Epithelial cell of proximal tubule (primary cell): Measurements from ENCODE around the gene NRG2. TPM values are rescaled to one million over a fixed set of nuclear protein-coding genes. Genes with fewer than 3 reads are reported as not detected.

Experiments
- DNase-seq: peaks from one replicate; pipeline ENCODE4 v3.0.0-alpha.2; 2011; ENCODE audit warnings: low read depth
- H3K4me3 ChIP-seq: 2 replicates; pipeline ENCODE4 v1.5.1; 2011; ENCODE audit warnings: low read depth, mild to moderate bottlenecking, low read length
- CTCF ChIP-seq: conservative IDR thresholded peaks from 2 replicates; pipeline ENCODE4 v1.5.1; 2012; ENCODE audit warnings: low read depth, mild to moderate bottlenecking, low read length
- total RNA-seq: library from RNA; depleted of rRNA; stranded (reverse); fragments of >200 nt; gene quantifications from 2 replicates; pipeline ENCODE4 v1.2.3, GENCODE V29; 2015

NRG2 gene
- total RNA-seq, 1 donor from 2014 or later = 1.5 TPM

GRCh38 chr5:139799359-139799758 lies 243.7 kb downstream of the NRG2 start:
- TF ChIP-seq CTCF = no peak
- no peak overlapping the region for H3K4me3 ChIP-seq
- no peak for DNase-seq

GRCh38 chr5:139798883-139799282 lies 244.2 kb downstream of the NRG2 start:
- H3K4me3 ChIP-seq = no peak overlapping the region
- DNase-seq = no peak
- TF ChIP-seq CTCF = no peak

- DNase-seq = no peak
- no peak for TF ChIP-seq CTCF
- no peak overlapping the region for H3K4me3 ChIP-seq
These were observed 245.1 kb downstream of the NRG2 start for GRCh38 chr5:139797856-139798510.

- no peak for DNase-seq
- H3K4me3 ChIP-seq = no peak overlapping the region
- TF ChIP-seq CTCF = no peak
These were observed 245.8 kb downstream of the NRG2 start for GRCh38 chr5:139797335-139797734.

Other genes starting within 250 kb of the NRG2 start
- not detected in 2 replicates for gene PSD2, start 247.5 kb downstream of the NRG2 start, total RNA-seq
- 6.1 and 7.7 TPM in 2 replicates for gene PURA, start 70.8 kb upstream of the NRG2 start, total RNA-seq
- gene IGIP, start 82.6 kb upstream of the NRG2 start, total RNA-seq = 1.1 and 1.5 TPM in 2 replicates
- 57.4 and 161 TPM in 2 replicates for gene CYSTM1, start 131.9 kb upstream of the NRG2 start, total RNA-seq